Activated T-helper 17 cell treated with anti-CD3 and anti-CD28 coated beads, Interleukin-2, amount 50 U/mL, for 72 hours (primary cell): ENCODE data around the gene AMZ1. TPM values are rescaled to one million over a fixed set of nuclear protein-coding genes. Genes with fewer than 3 reads are reported as not detected.

Experiments
- ATAC-seq: fragments of 150-1000 bp; cut with Tn5 transposase; replicated peaks from 2 replicates; pipeline ENCODE4 v1.10.0; 2021; ENCODE audit warnings: mild to moderate bottlenecking, moderate library complexity
- H3K27ac Mint-ChIP-seq: one replicate; pipeline ENCODE4 v1.8.0; 2022; ENCODE audit warnings: mixed read lengths
- H3K27me3 Mint-ChIP-seq: one replicate; pipeline ENCODE4 v1.8.0; 2022; ENCODE audit warnings: mixed read lengths
- H3K36me3 Mint-ChIP-seq: one replicate; pipeline ENCODE4 v1.8.0; 2022; ENCODE audit warnings: low read depth, mild to moderate bottlenecking, mixed read lengths
- H3K4me1 Mint-ChIP-seq: one replicate; pipeline ENCODE4 v1.8.0; 2022; ENCODE audit warnings: mixed read lengths
- H3K4me3 Mint-ChIP-seq: one replicate; pipeline ENCODE4 v1.8.0; 2022; ENCODE audit warnings: mild to moderate bottlenecking, mixed read lengths
- H3K9me3 Mint-ChIP-seq: one replicate; pipeline ENCODE4 v1.8.0; 2022; ENCODE audit warnings: mixed read lengths
- total RNA-seq, 2 donors: library from RNA; stranded (reverse); gene quantifications; one replicate each; pipeline ENCODE4 v1.2.3, GENCODE V29; 2022

AMZ1 gene
- total RNA-seq, 2 donors from 2014 or later, result 0.69 TPM; not detected in 1

GRCh38 chr7:2701832-2702593 is 14.0 kb downstream of the AMZ1 start:
- ATAC-seq, result no peak
- Mint-ChIP-seq H3K9me3 (no peaks in the 10 kb centered on the region), H3K27me3 (no peaks in the 10 kb centered on the region), H3K4me1 (peaks cover 18% of the 10 kb centered on the region), H3K4me3 (no peak overlapping the region), H3K27ac (no peak overlapping the region), H3K36me3 (no peaks in the 10 kb centered on the region)

GRCh38 chr7:2702594-2702957 is 14.6 kb downstream of the AMZ1 start:
- Mint-ChIP-seq H3K4me1 (peaks cover 18% of the 10 kb centered on the region), H3K36me3 (no peaks in the 10 kb centered on the region), H3K27ac (no peak overlapping the region), H3K9me3 (no peaks in the 10 kb centered on the region), H3K4me3 (no peak overlapping the region), H3K27me3 (no peaks in the 10 kb centered on the region)
- ATAC-seq, result no peak

- ATAC-seq, result no peak
- no peak overlapping the region for H3K27ac Mint-ChIP-seq
- H3K9me3 Mint-ChIP-seq, result no peaks in the 10 kb centered on the region
- no peaks in the 10 kb centered on the region for H3K36me3 Mint-ChIP-seq
- H3K4me3 Mint-ChIP-seq, result no peak overlapping the region
- no peaks in the 10 kb centered on the region for H3K27me3 Mint-ChIP-seq
- H3K4me1 Mint-ChIP-seq, result peaks cover 3% of the 10 kb centered on the region
Observed at GRCh38 chr7:2705371-2706096, 17.5 kb downstream of the AMZ1 start.

DNA sequence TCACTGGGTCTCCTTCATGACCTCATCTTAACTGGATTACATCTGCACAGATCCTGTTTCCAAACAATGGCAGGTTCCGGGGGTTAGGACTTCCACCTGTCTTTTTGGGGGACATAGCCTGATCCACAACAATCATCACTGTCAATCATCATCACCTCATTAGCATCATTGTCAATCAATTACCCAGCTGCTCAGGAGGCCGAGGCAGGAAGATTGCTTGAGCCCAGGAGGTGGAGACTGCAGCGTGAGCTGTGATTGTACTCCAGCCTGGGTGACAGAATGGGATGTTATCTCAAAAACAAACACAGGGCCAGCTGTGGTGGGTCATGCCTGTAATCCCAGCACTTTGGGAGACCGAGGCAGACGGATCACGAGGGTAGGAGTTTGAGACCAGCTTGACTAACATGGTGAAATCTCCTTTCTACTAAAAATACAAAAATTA is 18.7 kb downstream of the AMZ1 start:
- H3K36me3 Mint-ChIP-seq, result no peaks in the 10 kb centered on the region
- H3K9me3 Mint-ChIP-seq, result no peaks in the 10 kb centered on the region
- ATAC-seq, result no peak
- H3K27me3 Mint-ChIP-seq, result no peaks in the 10 kb centered on the region
- H3K4me1 Mint-ChIP-seq, result peaks cover 9% of the 10 kb centered on the region
- no peak overlapping the region for H3K27ac Mint-ChIP-seq
- no peak overlapping the region for H3K4me3 Mint-ChIP-seq

DNA sequence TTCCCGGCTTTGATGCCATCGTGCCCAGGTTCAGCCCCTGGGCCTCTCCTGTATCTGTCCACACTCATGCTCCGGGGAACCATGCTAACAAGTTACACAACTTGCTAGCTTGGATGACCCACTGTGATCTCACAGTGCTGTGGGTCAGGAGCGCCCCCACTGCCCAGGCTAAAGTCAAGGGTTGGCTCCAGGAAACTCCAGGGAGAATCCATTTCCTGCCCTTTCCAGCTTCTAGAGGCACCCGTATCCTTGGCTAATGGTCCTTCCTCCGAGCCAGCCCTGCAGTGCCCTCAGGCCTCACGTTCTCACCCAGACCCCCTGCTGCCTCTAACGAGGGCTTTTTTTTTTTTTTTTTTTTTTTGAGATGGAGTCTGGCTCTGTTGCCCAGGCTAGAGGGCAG is 19.5 kb downstream of the AMZ1 start:
- no peaks in the 10 kb centered on the region for H3K27me3 Mint-ChIP-seq
- H3K4me3 Mint-ChIP-seq, result no peak overlapping the region
- H3K36me3 Mint-ChIP-seq, result no peaks in the 10 kb centered on the region
- no peaks in the 10 kb centered on the region for H3K9me3 Mint-ChIP-seq
- H3K4me1 Mint-ChIP-seq, result peaks cover 9% of the 10 kb centered on the region
- no peak overlapping the region for H3K27ac Mint-ChIP-seq
- ATAC-seq, result no peak

DNA sequence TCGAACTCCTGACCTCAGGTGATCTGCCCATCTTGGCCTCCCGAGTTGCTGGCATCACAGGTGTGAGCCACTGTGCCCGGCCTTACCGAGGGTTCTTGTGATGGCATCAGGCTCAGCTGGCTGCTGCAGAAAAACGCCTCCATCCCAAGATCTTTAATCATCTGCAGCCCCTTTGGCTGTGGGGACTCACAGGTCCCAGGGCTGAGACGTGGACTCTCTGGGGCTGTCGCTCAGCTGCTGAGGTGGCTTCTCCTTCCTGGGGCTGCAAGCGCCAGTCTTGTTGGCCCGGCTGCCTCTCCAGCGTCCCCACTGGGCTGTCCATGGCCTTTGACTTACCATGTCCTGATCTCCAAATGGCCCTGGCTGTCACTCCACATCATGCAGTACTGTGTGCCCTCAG is 20.0 kb downstream of the AMZ1 start:
- Mint-ChIP-seq H3K36me3 (no peaks in the 10 kb centered on the region), H3K9me3 (no peaks in the 10 kb centered on the region), H3K4me1 (peaks cover 9% of the 10 kb centered on the region), H3K27ac (no peak overlapping the region), H3K4me3 (no peak overlapping the region), H3K27me3 (no peaks in the 10 kb centered on the region)
- no peak for ATAC-seq

GRCh38 chr7:2708547-2709310 is 20.7 kb downstream of the AMZ1 start:
- Mint-ChIP-seq H3K4me1 (peaks cover 9% of the 10 kb centered on the region), H3K36me3 (no peaks in the 10 kb centered on the region), H3K4me3 (peak overlapping the region; percentile 84), H3K27me3 (no peaks in the 10 kb centered on the region), H3K27ac (no peak overlapping the region), H3K9me3 (no peaks in the 10 kb centered on the region)
- ATAC-seq, result no peak

DNA sequence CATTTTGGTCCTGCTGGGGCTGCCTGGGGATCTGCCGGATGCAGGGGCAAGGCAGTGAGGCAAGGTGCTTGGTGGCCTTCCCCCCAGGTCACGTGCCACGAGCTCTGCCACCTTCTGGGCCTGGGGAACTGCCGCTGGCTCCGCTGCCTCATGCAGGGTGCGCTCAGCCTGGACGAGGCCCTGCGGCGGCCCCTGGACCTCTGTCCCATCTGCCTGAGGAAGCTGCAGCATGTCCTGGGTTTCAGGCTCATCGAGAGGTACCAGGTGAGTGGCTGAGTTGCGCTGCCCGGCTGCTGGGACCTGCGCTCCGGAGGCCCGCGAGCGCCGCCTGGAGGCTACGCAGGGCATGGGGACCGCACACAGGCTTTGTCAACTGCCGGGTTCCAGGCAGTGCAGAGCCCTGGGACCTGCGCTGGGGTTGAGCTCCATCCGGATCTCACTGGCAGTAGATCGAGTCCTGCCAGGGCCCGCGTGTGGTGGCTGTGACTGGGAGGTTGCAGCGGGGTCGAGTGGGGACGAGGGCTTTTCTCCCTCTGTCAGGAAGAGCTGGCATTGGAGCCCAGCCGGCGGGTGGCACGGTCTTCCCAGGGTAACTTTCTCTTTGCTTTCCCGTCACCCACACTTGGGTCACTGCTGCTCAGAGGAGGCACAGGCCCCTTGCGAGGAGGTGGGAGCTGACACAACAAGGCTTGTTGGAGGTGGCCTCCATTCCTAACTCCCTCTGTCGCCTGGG is 21.7 kb downstream of the AMZ1 start:
- Mint-ChIP-seq H3K36me3 (no peaks in the 10 kb centered on the region), H3K27ac (peak overlapping the region; percentile 73), H3K4me3 (peak overlapping the region; percentile 84), H3K4me1 (peaks cover 12% of the 10 kb centered on the region), H3K27me3 (no peaks in the 10 kb centered on the region), H3K9me3 (no peaks in the 10 kb centered on the region)
- ATAC-seq, result peak; percentile 85

GRCh38 chr7:2710286-2710655 is 22.3 kb downstream of the AMZ1 start:
- peak overlapping the region; percentile 84 for H3K4me3 Mint-ChIP-seq
- no peaks in the 10 kb centered on the region for H3K27me3 Mint-ChIP-seq
- ATAC-seq, result peak; percentile 69
- H3K9me3 Mint-ChIP-seq, result no peaks in the 10 kb centered on the region
- H3K27ac Mint-ChIP-seq, result peak overlapping the region; percentile 73
- no peaks in the 10 kb centered on the region for H3K36me3 Mint-ChIP-seq
- H3K4me1 Mint-ChIP-seq, result peaks cover 17% of the 10 kb centered on the region

DNA sequence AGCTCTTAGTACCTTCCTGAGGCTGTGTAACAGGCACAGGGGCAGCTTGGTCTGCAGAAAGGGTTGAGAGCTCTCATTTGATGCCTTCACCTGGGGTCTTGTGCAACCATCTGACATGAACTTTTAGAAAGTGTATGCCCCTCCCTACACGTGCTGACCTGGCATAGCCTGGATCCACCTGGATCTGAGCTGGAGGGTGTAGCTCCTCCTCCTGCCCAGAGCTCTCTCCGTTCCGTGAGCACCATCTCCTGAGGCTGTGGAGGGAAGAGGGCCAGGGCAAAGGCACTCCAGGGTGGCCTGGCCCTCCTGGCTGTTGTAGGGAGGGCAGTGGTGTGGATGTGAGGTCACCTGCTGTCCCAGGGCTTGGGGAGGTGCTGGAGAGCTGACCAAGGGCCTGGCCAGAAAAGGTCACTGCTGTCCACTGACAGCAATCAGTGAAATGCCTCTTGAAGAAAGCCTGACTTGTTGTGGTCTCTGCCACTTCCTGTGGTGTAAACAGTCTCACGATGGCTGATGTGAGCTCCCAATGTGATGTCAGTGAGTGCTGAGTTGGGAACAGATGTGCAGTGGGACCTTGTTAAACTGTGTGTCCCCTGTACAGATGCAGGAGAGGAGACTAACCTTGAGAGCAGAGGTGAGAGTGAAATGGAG is 23.0 kb downstream of the AMZ1 start:
- Mint-ChIP-seq H3K4me3 (peak overlapping the region; percentile 84), H3K4me1 (peaks cover 24% of the 10 kb centered on the region), H3K27me3 (no peaks in the 10 kb centered on the region), H3K36me3 (no peaks in the 10 kb centered on the region), H3K27ac (peak overlapping the region; percentile 91), H3K9me3 (no peaks in the 10 kb centered on the region)
- ATAC-seq, result peak; percentile 59

- H3K36me3 Mint-ChIP-seq, result no peaks in the 10 kb centered on the region
- H3K27me3 Mint-ChIP-seq, result no peaks in the 10 kb centered on the region
- no peak for ATAC-seq
- H3K9me3 Mint-ChIP-seq, result no peaks in the 10 kb centered on the region
- H3K4me1 Mint-ChIP-seq, result peaks cover 33% of the 10 kb centered on the region
- H3K4me3 Mint-ChIP-seq, result no peak overlapping the region
- H3K27ac Mint-ChIP-seq, result no peak overlapping the region
Observed at GRCh38 chr7:2711895-2712675, 24.1 kb downstream of the AMZ1 start.

GRCh38 chr7:2713370-2713769 is 25.4 kb downstream of the AMZ1 start:
- Mint-ChIP-seq H3K9me3 (no peaks in the 10 kb centered on the region), H3K27ac (peak overlapping the region; percentile 36)

GRCh38 chr7:2713978-2714377 is 26.0 kb downstream of the AMZ1 start:
- Mint-ChIP-seq H3K4me3 (no peak overlapping the region), H3K36me3 (no peaks in the 10 kb centered on the region), H3K9me3 (no peaks in the 10 kb centered on the region)

More at GRCh38 chr7:2713370-2713769, 25.4 kb downstream of the AMZ1 start:
- H3K4me1 Mint-ChIP-seq, result peaks cover 33% of the 10 kb centered on the region
- no peaks in the 10 kb centered on the region for H3K36me3 Mint-ChIP-seq
- no peak overlapping the region for H3K4me3 Mint-ChIP-seq
- ATAC-seq, result no peak
- no peaks in the 10 kb centered on the region for H3K27me3 Mint-ChIP-seq

More at GRCh38 chr7:2713978-2714377, 26.0 kb downstream of the AMZ1 start:
- no peaks in the 10 kb centered on the region for H3K27me3 Mint-ChIP-seq
- no peak for ATAC-seq
- peak overlapping the region; percentile 36 for H3K27ac Mint-ChIP-seq
- peaks cover 33% of the 10 kb centered on the region for H3K4me1 Mint-ChIP-seq
